T-helper 22 cell (primary cell): ENCODE results near the gene DOK1.
"Not testable (repeated sequence)": the region's sequence is repeated elsewhere in the genome, so short reads cannot be mapped to it uniquely, and the experiment has no call there.

ENCODE experiments used
- DNase-seq: peaks from one replicate; pipeline ENCODE4 v3.0.0-alpha.2; 2020; ENCODE audit warnings: low read depth

The DOK1 gene

DNA sequence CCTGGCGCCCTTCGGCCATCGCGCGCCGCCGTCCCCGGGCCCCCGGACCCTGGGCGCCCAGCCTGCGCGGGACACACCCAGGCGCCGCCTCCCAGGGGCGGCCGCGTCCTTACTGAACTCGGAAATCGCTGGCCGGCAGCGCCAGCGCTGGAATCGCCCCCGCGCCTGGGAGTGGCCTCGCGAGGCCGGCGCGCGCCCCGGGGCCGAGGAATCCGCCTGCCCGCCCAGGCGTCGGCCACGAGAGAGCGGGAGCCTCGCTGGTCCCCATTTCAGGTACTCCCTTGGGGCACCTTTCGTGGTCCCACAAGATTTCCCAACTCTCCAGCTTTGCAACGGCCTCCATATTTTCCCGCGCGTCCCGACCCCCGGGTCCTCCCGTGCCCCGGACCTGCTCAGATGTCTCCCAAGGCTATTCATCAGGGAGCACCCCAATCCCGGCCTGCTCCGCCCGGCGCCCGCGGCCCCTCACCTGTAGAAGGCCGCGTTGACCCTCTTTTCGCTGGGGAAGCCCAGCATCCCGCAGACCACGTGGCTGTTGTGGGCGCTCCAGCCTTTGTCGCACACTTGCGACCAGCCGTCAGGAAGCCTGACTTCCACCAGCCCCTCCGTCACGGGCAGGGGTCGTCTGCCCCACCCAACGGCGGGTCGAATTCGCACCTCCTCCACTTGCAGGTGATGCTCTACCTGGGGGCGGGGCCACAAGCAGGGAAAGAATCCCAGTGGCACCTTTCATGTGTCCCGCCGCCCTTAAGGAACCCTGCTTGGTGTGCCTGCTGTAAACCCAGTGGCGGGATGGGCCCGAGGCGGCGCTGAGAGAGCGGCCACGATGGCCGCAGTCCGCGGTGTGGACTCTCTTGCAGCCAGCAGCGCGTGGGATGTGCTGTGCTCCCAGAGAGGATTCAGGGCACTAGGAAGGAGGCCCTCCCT is 5.4 kb upstream of the DOK1 start:
- no peak for DNase-seq

GRCh38 chr2:74550231-74550630 is 4.3 kb upstream of the DOK1 start:
- DNase-seq = no peak

DNA sequence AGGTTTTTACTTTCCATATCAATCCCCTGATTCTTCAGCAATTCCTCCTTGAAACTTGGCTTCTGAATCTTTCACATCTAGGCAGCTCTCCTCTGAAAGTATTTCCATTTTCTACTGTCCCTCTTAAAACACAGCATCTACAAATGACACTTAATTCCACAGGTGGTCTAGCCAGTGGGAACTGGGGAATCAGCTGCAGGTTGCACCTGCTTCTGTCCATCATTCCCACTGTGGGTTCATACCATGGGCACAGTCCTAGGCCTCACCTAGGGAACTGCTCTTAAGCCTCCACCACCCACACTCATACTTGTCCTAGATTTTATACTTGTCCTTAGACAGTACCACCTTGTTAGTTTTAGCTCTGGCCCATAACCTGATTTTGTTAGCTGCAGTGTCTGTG is 3.0 kb upstream of the DOK1 start:
- no peak for DNase-seq

GRCh38 chr2:74551942-74552913 is 2.3 kb upstream of the DOK1 start:
- no peak for DNase-seq

GRCh38 chr2:74552914-74553811 is 1.4 kb upstream of the DOK1 start:
- no peak for DNase-seq

GRCh38 chr2:74554820-74555531 is 456 bp downstream of the DOK1 start:
- no peak for DNase-seq

DNA sequence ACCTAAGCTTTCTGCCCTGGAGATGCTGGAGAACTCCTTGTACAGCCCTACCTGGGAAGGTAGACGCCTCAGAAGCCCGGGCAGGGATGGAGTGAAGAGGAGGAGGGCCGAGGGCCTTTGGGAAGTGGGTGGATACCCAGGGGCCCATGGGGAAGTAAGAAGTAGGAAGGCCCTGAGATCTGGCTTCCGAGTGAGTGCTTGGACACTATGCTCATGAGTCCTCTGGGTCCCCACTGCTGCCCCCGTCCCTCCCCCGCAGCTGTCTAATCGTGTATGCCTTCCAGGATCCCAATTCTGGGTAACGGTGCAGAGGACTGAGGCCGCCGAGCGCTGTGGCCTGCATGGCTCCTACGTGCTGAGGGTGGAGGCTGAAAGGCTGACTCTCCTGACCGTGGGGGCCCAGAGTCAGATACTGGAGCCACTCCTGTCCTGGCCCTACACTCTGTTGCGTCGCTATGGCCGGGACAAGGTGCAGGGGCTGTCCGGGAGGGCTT is 1.1 kb downstream of the DOK1 start:
- DNase-seq = no peak

- no peak for DNase-seq
These were observed 1.6 kb downstream of the DOK1 start for GRCh38 chr2:74556159-74556558.

- no peak for DNase-seq
These were observed 2.4 kb downstream of the DOK1 start for GRCh38 chr2:74556831-74557370.

DNA sequence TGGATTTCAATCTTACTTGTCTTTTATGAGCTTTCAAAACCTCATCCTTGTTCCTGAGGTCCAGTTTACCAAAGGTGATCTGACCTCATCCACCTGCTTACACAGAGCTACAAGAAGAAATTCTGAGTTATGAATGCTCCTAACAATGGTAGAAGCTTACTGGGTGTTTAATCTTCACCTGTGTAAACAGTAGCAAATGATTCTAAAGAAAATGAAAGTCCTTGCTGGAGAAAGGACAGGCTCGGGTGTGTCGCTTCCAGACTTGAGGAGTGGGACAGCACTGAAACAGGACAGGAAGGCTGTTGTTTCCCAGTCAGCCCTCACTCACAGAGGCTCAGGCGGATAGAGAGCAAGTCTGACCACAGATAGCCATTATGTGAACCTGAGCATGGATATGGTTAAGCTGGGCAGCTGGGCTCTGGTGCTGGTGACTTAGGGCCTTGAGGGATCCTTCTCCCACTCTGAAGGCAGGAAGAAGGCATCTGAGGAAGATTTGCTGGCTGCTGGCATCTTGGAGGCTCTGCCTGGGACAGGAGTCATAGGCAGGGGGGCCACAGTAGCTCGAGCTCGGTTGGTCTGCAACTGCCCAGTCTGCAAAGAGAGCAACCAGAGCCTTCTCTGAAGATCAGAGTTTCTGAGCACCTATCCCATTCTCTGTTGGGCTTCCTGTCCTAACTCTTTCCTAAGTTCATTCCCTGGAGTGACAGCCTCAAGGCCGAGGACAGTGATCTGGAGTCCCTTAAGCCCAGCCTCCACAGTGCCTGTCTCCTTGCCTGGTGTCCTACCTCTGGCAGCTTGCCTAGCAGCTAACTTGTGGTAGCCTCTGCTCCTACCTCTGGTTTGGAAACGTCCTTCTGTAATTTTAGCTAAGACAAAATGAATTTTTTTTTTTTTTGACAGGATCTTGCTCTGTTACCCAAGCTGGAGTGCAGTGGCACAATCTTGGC is 4.0 kb downstream of the DOK1 start:
- DNase-seq = no peak

DNA sequence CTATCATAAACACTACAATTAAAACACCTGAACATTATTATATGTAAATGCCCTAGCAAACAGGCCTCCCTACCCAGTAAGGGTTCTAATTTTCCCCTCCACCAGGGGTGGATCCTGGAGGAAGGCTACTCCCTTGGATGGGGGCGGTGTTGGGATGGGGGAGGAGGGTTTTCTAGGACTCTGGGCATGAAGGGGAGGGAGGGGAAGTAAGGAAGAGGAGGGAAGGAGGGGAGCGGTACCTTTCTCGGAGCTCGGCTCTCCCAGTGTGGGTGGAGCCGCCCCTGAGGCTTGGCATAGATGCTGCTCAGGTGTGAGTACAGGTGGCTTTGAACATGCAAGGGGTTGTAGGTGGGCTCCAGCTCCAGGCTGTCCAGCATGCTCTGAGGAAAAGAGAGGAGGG is 5.4 kb downstream of the DOK1 start:
- DNase-seq = no peak

GRCh38 chr2:74560591-74560990 is 6.1 kb downstream of the DOK1 start:
- no peak for DNase-seq

- not testable (repeated sequence) for DNase-seq
These were observed 6.5 kb downstream of the DOK1 start for GRCh38 chr2:74561022-74561421.

DNA sequence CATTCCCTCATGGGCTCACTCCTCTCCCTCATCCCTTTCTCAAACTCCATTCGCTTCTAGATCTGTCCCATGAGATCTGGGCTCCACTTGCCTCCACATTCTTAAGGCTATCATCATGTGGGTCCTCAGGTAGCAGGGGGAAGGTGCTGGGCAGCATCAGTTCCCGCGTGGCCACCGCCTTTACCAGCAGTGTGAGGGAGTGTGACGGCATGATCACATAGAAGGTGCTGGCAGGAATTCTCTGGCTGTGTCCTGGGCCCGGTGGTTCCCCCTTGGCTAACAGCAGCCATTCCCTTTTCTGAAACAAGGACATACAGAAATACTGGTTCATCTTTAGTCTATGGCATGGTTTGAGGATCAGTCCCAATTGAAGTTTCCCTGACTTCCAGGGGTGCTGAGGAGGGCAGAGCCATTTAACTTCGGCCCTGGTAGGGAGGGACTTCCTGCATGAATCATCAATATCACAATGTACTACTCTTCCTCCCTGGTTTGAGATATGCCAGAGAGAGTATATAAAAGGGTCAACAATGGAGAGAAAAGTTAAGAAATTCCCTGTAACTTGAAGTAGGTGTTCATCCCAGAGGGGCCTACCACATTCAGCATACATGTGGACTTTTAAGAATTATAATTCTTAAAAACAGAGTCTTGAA is 7.7 kb downstream of the DOK1 start:
- no peak for DNase-seq

- no peak for DNase-seq
These were observed 9.7 kb downstream of the DOK1 start for GRCh38 chr2:74564222-74564621.

DNA sequence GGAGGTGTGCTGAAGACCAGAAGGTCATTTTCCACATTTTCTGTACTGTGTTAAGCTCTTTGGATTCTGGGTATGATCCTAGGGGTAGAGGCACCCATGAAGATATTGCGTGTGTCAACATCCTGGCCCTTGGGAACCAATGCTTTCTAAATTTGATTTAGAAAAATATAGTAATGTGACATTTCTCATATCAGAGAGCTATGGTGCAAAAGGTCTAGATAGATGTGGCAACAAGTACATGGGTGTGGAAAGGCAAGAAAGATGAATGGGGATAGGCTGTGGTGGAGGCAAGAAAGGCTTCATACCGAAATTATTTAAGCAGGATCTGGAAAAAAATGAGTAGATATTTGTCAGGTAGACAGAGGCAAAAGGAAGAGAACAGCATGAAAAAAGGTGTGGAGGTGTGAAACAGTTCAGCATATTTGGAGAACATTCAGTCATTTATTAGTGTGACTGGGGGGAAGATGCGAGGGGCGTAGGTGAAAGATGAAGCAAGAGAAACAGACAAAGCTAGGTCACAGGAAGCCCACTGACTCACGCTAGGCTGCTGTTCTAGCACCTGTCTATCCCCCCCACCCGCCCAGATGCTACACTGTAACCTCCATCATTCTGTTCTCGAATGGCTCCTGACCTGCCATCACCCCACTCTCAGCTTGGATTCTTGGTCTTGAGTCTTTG is 11.7 kb downstream of the DOK1 start:
- DNase-seq = no peak

DNA sequence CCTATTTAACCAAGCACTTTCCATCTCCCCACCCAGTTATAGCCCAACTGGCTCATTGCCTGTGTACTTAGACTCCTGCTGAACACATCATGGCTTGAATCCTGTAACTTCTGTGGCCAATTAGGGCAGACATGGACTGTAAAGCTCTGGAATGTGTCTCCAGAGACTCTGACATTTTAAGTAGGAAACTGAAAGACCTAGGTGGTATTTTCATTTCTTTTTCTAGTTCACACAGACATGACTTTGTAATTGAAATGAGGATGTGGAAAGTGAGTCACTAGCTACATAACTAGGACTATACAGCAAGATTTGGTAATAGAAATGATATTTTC is 12.2 kb downstream of the DOK1 start:
- no peak for DNase-seq

- DNase-seq = no peak
These were observed 13.4 kb downstream of the DOK1 start for GRCh38 chr2:74567881-74568280.

DNA sequence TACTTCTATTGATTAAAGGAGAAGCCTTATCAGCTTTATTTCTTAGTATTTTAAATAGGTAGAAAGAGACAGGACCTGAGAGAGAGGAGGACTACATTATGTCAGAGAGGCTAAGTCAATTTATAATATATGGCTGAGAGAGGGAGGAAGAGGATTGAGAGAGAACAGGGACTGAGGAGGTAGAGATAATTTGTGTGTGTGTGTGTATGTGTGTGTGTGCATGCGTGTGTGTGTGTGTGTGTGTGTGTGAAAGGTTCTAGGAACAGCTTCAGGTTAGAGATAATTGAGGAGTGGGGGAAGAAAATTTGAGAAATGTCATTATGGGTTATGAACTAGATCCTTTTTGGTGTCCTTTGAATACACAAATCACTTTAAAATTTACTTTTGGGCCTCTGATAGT is 15.2 kb downstream of the DOK1 start:
- DNase-seq = no peak
